Measurements from ENCODE around the gene LSR.

DNA sequence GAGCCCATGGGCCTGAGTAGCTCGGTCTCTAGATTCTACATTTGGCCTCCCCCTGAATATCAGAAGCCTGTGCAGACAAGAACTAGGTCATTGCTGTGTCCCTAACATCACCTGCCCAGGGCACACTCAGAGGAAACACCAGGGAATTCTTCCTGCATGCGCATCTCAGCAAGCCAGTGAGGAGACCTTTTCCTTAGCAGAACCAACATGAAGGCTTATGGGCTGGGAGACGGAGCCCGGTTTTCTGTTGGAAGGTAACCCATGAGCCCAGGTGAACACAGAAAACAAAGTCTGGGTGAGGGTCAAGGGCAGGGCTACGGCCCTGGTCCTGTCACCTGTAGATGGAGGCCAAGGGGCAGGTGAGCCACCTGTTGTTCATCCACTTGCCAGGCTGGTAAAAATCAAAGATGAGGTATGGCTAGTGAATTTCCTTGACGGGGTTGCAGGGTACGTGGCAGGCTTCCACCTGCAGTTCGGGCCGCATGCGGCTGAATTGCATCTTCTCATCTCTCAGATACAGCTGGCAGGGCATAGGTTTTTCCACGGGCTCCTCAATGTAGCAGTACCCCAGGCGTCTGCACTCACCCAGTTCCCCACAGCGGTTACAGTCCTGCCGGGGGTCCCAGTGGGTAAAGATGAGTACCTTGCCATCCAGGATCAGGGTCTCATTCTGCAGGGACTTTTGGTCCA, 16.7 kb upstream of the LSR start:
- TF ChIP-seq, protein P1, sequence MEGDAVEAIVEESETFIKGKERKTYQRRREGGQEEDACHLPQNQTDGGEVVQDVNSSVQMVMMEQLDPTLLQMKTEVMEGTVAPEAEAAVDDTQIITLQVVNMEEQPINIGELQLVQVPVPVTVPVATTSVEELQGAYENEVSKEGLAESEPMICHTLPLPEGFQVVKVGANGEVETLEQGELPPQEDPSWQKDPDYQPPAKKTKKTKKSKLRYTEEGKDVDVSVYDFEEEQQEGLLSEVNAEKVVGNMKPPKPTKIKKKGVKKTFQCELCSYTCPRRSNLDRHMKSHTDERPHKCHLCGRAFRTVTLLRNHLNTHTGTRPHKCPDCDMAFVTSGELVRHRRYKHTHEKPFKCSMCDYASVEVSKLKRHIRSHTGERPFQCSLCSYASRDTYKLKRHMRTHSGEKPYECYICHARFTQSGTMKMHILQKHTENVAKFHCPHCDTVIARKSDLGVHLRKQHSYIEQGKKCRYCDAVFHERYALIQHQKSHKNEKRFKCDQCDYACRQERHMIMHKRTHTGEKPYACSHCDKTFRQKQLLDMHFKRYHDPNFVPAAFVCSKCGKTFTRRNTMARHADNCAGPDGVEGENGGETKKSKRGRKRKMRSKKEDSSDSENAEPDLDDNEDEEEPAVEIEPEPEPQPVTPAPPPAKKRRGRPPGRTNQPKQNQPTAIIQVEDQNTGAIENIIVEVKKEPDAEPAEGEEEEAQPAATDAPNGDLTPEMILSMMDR (IDR thresholded peaks at IDR 0.05; ENCODE audit: poor library complexity, severe bottlenecking): no peak
- TF ChIP-seq EP300 (conservative IDR thresholded peaks at IDR 0.05; ENCODE audit: poor library complexity, severe bottlenecking) (no peak), RAD21 (conservative IDR thresholded peaks at IDR 0.05) (no peak), EZH2 (IDR thresholded peaks at IDR 0.05; ENCODE audit: borderline replicate concordance, insufficient read depth, low read length, poor library complexity, severe bottlenecking) (no peak), TAF1 (IDR thresholded peaks at IDR 0.05; ENCODE audit: low read depth) (no peak), POLR2AphosphoS5 (IDR thresholded peaks at IDR 0.05) (no peak), SMC3 (conservative IDR thresholded peaks at IDR 0.05; ENCODE audit: poor library complexity) (no peak), MXI1 (conservative IDR thresholded peaks at IDR 0.05; ENCODE audit: poor library complexity, severe bottlenecking) (no peak)
- TF ChIP-seq, protein P2, sequence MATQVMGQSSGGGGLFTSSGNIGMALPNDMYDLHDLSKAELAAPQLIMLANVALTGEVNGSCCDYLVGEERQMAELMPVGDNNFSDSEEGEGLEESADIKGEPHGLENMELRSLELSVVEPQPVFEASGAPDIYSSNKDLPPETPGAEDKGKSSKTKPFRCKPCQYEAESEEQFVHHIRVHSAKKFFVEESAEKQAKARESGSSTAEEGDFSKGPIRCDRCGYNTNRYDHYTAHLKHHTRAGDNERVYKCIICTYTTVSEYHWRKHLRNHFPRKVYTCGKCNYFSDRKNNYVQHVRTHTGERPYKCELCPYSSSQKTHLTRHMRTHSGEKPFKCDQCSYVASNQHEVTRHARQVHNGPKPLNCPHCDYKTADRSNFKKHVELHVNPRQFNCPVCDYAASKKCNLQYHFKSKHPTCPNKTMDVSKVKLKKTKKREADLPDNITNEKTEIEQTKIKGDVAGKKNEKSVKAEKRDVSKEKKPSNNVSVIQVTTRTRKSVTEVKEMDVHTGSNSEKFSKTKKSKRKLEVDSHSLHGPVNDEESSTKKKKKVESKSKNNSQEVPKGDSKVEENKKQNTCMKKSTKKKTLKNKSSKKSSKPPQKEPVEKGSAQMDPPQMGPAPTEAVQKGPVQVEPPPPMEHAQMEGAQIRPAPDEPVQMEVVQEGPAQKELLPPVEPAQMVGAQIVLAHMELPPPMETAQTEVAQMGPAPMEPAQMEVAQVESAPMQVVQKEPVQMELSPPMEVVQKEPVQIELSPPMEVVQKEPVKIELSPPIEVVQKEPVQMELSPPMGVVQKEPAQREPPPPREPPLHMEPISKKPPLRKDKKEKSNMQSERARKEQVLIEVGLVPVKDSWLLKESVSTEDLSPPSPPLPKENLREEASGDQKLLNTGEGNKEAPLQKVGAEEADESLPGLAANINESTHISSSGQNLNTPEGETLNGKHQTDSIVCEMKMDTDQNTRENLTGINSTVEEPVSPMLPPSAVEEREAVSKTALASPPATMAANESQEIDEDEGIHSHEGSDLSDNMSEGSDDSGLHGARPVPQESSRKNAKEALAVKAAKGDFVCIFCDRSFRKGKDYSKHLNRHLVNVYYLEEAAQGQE (IDR thresholded peaks at IDR 0.05; ENCODE audit: borderline replicate concordance): no peak
